PFSK-1 (cell line): ENCODE results near the gene UBA7.

Source experiments
- FOXP2 ChIP-seq: optimal IDR thresholded peaks from 2 replicates; pipeline ENCODE3; 2011; ENCODE audit warnings: borderline replicate concordance, control low read depth, inconsistent platforms; ENCODE audit not compliant: insufficient read depth; ENCODE audit errors: extremely low read length, extremely low read depth
- POLR2AphosphoS5 ChIP-seq: IDR thresholded peaks from 2 replicates; pipeline ENCODE4 v1.6.1; 2012; ENCODE audit warnings: low read depth, mild to moderate bottlenecking, control low read depth, low read length, moderate library complexity
- SIN3A ChIP-seq: IDR thresholded peaks from 2 replicates; pipeline ENCODE4 v1.6.1; 2012; ENCODE audit warnings: mild to moderate bottlenecking, low read length, moderate library complexity, borderline replicate concordance; ENCODE audit not compliant: insufficient read depth
- TAF1 ChIP-seq: IDR thresholded peaks from 2 replicates; pipeline ENCODE4 v1.6.1; 2012; ENCODE audit warnings: low read length, control low read depth, borderline replicate concordance; ENCODE audit not compliant: insufficient read depth
- TF ChIP-seq, protein P1 (sequence below), 2 experiments: IDR thresholded peaks; 2 replicates each; pipeline versions ENCODE4 v1.6.1 to v1.8.0; 2011 to 2012; ENCODE audit warnings: low read depth in 2 of 2, low read length in 2 of 2, control low read depth in 1 of 2, inconsistent platforms in 1 of 2, mild to moderate bottlenecking in 1 of 2, moderate library complexity in 1 of 2; ENCODE audit not compliant: insufficient read depth in 1 of 2

- TF ChIP-seq POLR2AphosphoS5 (no peak), TAF1 (no peak), SIN3A (no peak), FOXP2 (no peak)
- TF ChIP-seq, protein P1, sequence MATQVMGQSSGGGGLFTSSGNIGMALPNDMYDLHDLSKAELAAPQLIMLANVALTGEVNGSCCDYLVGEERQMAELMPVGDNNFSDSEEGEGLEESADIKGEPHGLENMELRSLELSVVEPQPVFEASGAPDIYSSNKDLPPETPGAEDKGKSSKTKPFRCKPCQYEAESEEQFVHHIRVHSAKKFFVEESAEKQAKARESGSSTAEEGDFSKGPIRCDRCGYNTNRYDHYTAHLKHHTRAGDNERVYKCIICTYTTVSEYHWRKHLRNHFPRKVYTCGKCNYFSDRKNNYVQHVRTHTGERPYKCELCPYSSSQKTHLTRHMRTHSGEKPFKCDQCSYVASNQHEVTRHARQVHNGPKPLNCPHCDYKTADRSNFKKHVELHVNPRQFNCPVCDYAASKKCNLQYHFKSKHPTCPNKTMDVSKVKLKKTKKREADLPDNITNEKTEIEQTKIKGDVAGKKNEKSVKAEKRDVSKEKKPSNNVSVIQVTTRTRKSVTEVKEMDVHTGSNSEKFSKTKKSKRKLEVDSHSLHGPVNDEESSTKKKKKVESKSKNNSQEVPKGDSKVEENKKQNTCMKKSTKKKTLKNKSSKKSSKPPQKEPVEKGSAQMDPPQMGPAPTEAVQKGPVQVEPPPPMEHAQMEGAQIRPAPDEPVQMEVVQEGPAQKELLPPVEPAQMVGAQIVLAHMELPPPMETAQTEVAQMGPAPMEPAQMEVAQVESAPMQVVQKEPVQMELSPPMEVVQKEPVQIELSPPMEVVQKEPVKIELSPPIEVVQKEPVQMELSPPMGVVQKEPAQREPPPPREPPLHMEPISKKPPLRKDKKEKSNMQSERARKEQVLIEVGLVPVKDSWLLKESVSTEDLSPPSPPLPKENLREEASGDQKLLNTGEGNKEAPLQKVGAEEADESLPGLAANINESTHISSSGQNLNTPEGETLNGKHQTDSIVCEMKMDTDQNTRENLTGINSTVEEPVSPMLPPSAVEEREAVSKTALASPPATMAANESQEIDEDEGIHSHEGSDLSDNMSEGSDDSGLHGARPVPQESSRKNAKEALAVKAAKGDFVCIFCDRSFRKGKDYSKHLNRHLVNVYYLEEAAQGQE (IDR thresholded peaks at IDR 0.05; ENCODE audit: insufficient read depth in 1 of 2, low read depth in 2 of 2, low read length in 2 of 2): no peak
These were observed 49.8 kb downstream of the UBA7 start for GRCh38 chr3:49763981-49764380.
